DOHH2 (cell line): Measurements from ENCODE around the gene VSIG2.
A peak's percentile ranks its signal among the peaks of the same experiment; 100 is the strongest.

Source experiments
- H3F3A ChIP-seq: fragments of 200-600 bp; sonication (generic), shearing (Covaris generic); 2 replicates; pipeline ENCODE4 v1.6.0; 2016; ENCODE audit warnings: antibody characterized with exemption, mild to moderate bottlenecking; ENCODE audit not compliant: control insufficient read depth, insufficient read depth
- H3K27ac ChIP-seq: fragments of 200-600 bp; sonication (generic); 2 replicates; pipeline ENCODE4 v1.5.1; 2014; ENCODE audit warnings: low read depth, mild to moderate bottlenecking, low read length, moderate library complexity
- H3K27me3 ChIP-seq: fragments of 200-600 bp; sonication (generic); 2 replicates; pipeline ENCODE4 v1.6.1; 2014; ENCODE audit warnings: mild to moderate bottlenecking, low read length, mixed read lengths; ENCODE audit not compliant: control insufficient read depth
- H3K36me3 ChIP-seq: fragments of 200-600 bp; sonication (generic); 2 replicates; pipeline ENCODE4 v1.6.1; 2014; ENCODE audit warnings: mild to moderate bottlenecking, low read length, moderate library complexity, mixed read lengths; ENCODE audit not compliant: control insufficient read depth
- H3K4me1 ChIP-seq: fragments of 200-600 bp; sonication (generic); 2 replicates; pipeline ENCODE4 v1.6.1; 2014; ENCODE audit warnings: mild to moderate bottlenecking, low read length, mixed read lengths; ENCODE audit not compliant: control insufficient read depth
- H3K4me2 ChIP-seq: fragments of 200-600 bp; sonication (generic); 2 replicates; pipeline ENCODE4 v1.6.0; 2014; ENCODE audit warnings: mild to moderate bottlenecking, low read length, moderate library complexity
- H3K4me3 ChIP-seq: fragments of 200-600 bp; sonication (generic); 2 replicates; pipeline ENCODE4 v1.5.1; 2014; ENCODE audit warnings: mild to moderate bottlenecking, low read length, mixed read lengths
- H3K79me2 ChIP-seq: fragments of 200-600 bp; sonication (generic); 2 replicates; pipeline ENCODE4 v1.6.1; 2014; ENCODE audit warnings: mild to moderate bottlenecking, low read length, mixed read lengths; ENCODE audit not compliant: control insufficient read depth
- H3K9me2 ChIP-seq: fragments of 200-600 bp; sonication (generic); replicated peaks from 2 replicates; pipeline ENCODE4 v1.6.1; 2014; ENCODE audit warnings: mild to moderate bottlenecking, low read length, mixed read lengths; ENCODE audit not compliant: control insufficient read depth
- H3K9me3 ChIP-seq: fragments of 200-600 bp; sonication (generic); 2 replicates; pipeline ENCODE4 v1.6.1; 2014; ENCODE audit warnings: antibody characterized with exemption, low read length, mixed read lengths; ENCODE audit not compliant: control insufficient read depth, insufficient read depth
- H4K20me1 ChIP-seq: fragments of 200-600 bp; sonication (generic); 2 replicates; pipeline ENCODE4 v1.6.0; 2014; ENCODE audit warnings: low read depth, mild to moderate bottlenecking, antibody characterized with exemption, low read length, moderate library complexity; ENCODE audit not compliant: control insufficient read depth, insufficient read depth
- CTCF ChIP-seq: fragments of 200-600 bp; sonication (generic); IDR thresholded peaks from one replicate; pipeline ENCODE4 v1.5.1; 2014; ENCODE audit warnings: antibody characterized with exemption, mild to moderate bottlenecking, low read depth, low read length; ENCODE audit not compliant: poor library complexity, severe bottlenecking
- EZH2phosphoT487 ChIP-seq: fragments of 200-600 bp; sonication (generic); IDR thresholded peaks from 2 replicates; pipeline ENCODE4 v1.6.1; 2017; ENCODE audit warnings: borderline replicate concordance, mild to moderate bottlenecking, antibody characterized with exemption, low read length, moderate library complexity, mixed read lengths

VSIG2 gene

GRCh38 chr11:124738713-124739478 lies 13.2 kb downstream of the VSIG2 start:
- H3K9me3 ChIP-seq: no peaks in the 10 kb centered on the region
- no peaks in the 10 kb centered on the region for H4K20me1 ChIP-seq
- no peaks in the 10 kb centered on the region for H3K9me2 ChIP-seq
- TF ChIP-seq EZH2phosphoT487: no peak
- TF ChIP-seq CTCF: no peak
- peaks cover 42% of the 10 kb centered on the region for H3K4me1 ChIP-seq
- 0 out of 2 replicates have a peak, but pooled peaks cover 2% of the 10 kb centered on the region for H3F3A ChIP-seq
- no peak overlapping the region for H3K27ac ChIP-seq
- H3K27me3 ChIP-seq: peaks cover 18% of the 10 kb centered on the region
- H3K4me3 ChIP-seq: peak overlapping the region; percentile 94
- H3K4me2 ChIP-seq: peak overlapping the region; percentile 98
- no peaks in the 10 kb centered on the region for H3K36me3 ChIP-seq
- peaks cover 18% of the 10 kb centered on the region for H3K79me2 ChIP-seq

- TF ChIP-seq EZH2phosphoT487 (no peak), CTCF (no peak)
- Histone ChIP-seq H3K27me3 (peaks cover 18% of the 10 kb centered on the region), H4K20me1 (no peaks in the 10 kb centered on the region), H3K4me1 (peaks cover 39% of the 10 kb centered on the region), H3K9me3 (no peaks in the 10 kb centered on the region), H3K36me3 (no peaks in the 10 kb centered on the region), H3K79me2 (peaks cover 18% of the 10 kb centered on the region), H3K9me2 (no peaks in the 10 kb centered on the region), H3K4me2 (no peak overlapping the region), H3F3A (no peaks in the 10 kb centered on the region), H3K27ac (no peak overlapping the region), H3K4me3 (no peak overlapping the region)
Observed at GRCh38 chr11:124737638-124738305, 14.3 kb downstream of the VSIG2 start.

- Histone ChIP-seq H3K4me2 (no peak overlapping the region), H3K4me3 (no peak overlapping the region), H3K27me3 (peaks cover 18% of the 10 kb centered on the region), H3F3A (no peaks in the 10 kb centered on the region), H3K27ac (no peak overlapping the region), H3K9me3 (no peaks in the 10 kb centered on the region), H3K36me3 (no peaks in the 10 kb centered on the region), H3K9me2 (no peaks in the 10 kb centered on the region), H4K20me1 (no peaks in the 10 kb centered on the region), H3K79me2 (peaks cover 14% of the 10 kb centered on the region), H3K4me1 (peaks cover 28% of the 10 kb centered on the region)
- TF ChIP-seq CTCF (no peak), EZH2phosphoT487 (no peak)
Observed at GRCh38 chr11:124736736-124737135, 15.3 kb downstream of the VSIG2 start.
